OCI-M2 (cell line): ENCODE data around the gene NDUFAF8.

Experiments
- DNase-seq: peaks from one replicate; lab custom pipeline; 2025; ENCODE audit not compliant: unreplicated experiment; lab: John Stamatoyannopoulos, UW

The NDUFAF8 gene

DNA sequence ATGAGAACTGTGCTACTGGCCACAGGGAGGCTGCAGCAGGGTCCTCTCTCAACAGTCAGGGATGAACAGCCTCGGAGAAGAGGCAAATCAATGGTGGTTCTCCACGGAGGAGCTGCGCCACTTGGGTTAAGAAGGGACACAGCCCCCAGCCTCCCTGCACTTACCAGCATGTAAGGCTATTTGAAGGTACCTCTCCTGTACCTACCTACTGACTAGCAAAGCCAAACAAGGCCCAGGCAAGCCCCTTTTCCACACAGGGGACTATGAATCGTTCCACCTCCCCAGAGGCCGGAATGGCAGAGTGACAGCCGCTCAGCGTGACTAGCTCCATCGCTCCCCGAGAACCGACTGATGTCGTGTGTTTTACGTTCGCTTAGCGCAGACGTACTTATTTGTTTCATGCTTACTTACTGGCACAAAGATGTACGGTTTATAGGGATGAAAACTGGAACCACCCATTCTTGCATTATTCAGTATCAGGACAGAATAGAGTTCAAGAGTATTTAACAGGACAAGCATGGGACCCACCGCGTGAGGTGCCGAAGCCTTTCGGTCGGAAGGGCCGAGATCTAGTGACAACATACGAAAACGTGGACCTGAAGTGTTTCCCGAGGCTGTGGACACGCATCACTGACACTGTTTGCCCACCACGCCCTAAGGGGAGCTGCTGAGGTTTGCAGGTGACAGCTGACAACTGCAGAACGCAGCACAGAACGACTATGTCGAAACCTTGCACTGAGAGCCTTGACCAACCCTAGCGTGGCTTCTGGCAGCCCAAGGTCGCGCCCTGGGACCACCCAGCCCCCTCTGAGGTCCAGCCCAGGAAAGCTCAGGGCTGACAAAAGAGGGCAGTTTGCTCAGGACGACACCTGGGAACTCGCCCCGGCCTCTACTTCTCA, 1.3 kb upstream of the NDUFAF8 start:
- DNase-seq, result no peak

DNA sequence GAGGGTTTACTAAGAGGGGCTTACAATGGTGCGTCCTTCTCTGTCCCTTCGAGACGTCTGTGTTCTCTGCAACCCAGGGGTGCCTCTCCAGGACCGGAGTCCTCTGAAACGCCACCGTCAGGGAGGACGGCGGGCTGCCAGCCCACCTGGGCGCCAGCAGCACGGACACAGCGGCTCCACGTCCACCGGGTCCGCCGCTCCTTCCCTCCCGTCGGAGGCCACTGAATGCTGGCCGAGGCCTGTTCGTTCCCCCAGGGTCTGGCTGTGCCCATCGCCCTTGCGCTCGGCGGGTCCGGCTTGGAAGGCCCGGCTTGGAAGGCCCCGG, 666 bp upstream of the NDUFAF8 start:
- no peak for DNase-seq

DNA sequence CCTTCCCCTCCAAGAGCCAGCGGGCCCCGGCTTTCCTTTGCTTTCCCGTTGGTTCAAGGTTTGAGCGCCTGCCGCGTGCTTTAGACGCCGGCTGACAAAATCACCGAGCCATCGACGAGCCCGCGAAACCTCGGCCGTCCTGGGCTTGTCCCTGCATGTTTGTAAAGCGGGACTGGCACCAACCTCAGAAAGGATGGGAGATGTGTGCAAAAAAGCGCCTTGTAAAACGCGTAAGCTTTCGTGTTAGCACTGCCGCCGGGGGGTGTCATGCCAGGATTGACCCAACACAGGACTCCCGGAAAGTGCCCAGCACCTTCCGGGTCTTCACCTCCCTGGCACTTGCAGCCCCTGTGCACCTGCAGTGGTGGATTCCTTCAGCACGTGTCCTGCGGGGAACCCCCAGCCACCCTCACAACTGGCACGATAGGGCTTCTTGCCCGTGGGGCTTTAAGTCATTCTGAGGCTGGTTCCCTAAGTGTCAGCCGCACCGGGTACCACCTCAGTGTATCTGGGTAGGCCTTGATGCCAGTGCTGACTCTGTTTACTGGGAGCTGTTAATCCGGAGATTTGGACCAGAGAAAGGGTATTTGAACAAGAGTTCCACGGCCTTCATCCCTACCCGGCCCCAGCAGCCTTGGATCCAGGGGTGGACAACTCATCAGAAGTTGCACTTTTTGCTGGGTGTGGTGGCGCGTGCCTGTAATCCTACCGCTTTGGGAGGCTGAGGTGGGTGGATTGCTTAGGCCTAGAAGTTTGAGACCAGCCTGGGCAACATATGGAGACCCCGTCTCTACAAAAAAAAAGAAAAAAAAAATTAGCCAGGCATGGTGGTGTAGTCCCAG, 817 bp downstream of the NDUFAF8 start:
- no peak for DNase-seq

DNA sequence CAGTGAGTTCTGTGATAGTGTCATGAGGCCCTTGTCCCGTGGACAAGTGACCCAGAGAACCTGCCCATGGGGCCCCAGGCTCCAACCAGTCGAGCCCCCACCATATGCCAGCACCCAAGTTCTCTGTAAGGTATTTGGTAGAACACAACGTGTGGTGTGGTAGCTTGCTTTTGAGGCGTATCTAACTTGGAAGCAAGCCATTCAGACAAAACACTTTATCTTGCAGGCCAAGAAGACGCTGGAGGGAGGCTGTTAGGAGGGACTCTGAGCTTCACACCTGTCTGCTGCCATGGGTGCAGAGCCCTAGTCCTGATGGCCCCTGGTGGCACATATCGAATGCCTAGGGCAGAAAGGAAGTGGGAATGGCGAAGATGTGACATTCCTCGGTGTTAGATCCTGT, 1.6 kb downstream of the NDUFAF8 start:
- no peak for DNase-seq

DNA sequence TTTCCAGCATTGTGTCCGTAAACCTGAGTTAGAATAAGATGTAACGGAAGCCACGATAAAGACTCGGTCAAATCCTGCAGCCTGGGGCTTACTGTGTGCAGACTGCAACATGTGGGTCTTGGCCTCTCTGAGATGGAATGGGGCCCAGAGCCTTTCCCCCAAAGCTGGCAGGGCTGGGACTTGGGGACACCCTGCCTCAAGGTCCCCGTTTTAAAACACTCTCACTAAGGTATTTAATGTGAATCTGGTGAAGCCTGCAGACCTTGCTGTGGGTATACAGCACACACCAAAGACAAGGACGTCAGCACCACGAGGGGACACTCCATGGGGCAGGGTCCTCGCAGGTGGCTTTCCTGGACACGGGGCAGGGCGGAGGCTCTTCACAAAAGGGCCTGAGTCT, 2.1 kb downstream of the NDUFAF8 start:
- DNase-seq, result no peak

DNA sequence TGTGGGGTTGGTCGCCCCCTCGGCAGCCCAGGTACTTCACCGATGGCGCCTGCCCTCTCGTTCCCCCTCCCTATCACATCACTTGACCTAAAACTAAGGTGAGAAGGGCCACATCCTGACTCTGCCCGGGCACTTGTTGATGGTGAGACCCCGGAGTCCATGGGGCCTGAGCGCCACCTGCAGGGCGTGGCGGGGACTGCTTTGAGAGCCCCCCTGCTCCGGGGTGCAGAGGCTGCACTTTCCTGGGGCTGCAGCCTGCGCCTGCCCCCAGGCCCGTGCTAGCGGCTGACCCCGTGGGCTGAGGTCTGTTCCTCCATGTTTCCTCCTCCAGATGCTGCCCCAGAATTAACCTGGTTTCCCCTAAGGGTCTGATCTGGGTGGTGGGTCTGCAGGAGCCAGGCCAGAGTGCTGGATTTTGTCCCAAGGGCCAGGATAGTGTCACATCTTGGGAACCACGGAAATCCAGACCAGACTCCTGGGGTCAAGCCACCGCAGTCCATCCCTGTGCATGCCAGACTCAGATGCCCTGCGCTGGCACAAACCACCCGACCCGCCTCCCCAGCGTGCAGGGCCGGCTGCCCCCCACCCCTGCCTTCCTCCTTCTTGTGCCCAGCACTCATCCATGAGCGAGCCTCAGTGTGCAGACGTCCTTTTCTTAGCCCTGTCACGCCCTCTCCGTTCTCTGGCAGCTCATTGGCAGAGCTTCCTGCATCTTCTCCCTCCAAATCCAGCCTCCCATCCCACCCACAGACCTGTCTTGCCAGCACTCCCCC, 2.7 kb downstream of the NDUFAF8 start:
- no peak for DNase-seq

DNA sequence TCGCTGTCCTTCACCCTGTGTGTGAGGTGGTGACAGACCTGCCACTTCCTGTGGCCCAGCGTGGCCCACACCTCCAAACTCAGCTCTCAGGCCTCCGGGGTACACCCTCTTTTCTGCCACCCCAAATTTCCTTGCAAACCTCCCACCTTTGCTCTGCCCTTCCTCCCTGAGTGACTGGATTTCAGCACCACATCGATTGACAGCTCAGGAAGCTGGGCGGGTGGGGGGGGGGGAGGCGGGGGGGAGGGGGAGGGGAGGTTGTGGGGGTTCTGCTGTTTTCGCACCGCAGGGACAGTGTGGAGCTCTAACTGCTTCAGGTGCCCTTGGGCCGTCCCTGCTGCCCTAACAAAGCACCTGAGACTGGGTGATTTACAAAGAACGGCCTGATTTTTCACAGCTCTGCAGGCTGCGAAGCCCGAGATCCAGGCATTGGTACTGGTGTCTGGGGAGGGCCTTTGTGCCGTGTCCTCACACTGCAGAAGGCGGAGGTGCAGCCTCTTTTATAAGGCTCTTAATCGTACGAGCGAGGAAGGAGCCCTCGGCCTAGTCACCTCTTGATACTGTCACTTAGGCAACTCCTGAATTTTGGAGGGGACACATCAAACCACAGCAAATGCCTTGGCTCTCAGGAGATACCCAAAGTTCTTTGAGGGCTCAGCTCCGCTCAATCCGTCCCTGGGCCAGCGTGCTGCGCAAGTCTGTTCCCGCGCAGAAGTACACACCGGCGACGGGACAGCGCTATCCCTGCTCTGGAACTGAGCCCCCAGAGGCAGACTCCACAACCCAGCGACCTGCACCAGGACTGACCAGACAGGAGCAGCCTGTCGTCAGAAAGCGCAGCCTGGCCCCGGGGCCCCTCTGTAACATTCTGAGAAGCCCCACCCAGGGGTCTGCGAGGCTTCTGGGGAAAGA, 3.6 kb downstream of the NDUFAF8 start:
- DNase-seq, result no peak

DNA sequence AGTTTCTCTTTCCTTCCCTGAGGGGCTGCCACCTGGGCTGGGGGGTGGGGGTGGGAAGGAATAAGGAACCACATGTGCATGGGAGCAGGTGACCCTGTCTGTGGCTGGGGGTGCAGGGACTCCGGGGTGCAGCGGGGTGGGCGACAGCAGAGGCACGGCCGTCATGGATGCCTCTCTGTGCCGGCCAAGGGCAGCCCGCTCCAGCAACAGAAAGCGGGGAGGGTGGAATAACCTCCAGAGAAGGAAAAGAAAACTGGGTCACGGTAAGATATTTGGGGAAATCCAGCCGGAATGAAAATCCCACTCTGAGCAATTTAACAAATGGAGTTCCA, 4.2 kb downstream of the NDUFAF8 start:
- DNase-seq, result no peak

DNA sequence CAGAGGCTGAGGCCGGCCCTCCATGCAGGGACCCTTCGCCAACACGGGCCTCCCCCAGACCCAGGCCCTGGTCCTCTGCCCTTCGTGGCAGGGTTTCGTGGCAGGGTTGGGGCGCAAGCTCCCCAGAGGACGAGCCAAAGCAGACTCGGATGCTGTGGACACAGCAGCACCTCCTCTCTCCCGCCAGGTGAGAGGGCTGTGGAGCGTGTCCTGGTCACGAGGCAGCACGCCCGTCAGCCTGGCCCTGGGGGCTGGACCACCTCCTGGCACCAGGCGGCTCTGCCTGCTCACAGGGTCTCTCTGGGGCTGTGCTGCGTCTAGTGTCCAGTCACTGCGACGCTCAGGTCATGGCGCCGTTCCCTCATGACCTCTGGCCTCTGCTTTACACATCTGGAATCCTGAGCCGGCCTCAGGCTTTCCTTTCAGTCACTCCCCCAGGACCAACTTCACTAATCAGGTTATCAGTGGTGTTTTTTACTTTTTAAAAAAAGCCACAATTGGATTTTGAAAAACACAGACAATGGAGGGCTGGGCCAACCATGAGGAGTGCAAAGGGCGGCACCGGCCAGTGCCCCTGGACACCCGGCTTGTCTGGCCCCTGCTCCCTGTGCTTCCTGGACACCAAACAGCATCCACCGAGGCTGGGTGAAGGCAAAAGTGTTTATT, 5.4 kb downstream of the NDUFAF8 start:
- no peak for DNase-seq

DNA sequence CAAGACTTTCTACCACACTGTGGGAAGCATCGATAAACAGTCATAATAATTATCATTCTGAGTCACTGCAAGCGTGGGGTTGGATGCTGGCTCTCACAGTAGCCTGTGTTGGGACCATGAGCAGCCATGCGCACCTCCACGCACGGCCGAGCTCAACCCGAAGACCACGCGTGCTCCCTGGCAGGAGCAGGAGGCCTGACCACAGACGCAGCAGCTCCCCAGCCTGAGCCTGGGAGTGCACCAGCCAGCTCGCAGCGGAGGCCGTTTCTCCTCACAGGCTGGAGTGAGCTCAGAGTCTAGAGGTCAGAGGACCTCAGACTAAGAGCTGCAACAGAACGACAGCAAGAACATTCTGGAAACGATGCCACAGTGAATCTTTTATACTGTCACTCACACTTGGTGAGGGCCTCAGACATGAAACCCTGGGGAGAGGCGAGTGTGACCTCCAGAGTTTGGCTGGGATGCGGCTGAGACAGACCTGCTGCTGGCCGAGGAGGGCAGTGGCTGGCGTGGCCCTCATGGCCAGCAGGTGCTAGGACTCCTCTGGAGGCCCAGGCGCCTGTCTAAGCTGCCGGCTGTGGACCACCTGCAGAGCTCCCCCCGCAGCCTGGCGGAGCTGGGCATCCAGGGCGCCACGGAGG, 6.0 kb downstream of the NDUFAF8 start:
- no peak for DNase-seq

DNA sequence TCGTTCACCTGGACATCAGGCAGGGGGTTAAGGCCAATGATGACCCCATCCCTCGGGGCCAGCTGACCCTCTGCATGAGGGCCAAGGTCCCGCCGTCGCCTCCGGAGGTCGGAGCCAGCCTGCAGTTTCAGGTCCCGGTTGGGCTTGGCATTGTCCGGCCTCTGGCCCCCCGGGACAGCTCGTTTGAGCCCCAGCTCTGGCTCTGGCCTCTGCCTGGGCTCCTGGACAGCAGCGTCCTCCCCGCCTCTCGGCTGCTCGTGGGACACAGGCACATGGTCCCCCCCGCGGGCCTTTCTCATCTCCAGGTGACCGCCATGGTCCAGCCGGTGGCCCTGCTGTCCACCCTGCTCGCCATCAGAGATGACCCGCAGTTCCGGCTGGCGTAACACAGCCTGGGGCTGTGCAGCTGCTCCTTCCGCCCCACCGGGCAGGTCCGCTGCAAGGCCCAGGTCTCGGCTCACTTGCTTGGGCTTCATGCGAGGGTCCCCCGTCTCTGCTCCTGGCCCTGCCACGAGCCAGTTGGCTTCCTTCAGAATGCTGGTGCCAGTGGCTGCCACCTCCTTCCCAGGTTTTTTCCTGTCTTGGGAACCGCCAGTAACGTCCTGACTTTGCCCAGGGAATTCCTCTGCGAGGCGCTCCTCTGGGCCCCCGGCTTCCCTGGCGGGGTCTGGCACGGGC, 6.7 kb downstream of the NDUFAF8 start:
- DNase-seq, result no peak

DNA sequence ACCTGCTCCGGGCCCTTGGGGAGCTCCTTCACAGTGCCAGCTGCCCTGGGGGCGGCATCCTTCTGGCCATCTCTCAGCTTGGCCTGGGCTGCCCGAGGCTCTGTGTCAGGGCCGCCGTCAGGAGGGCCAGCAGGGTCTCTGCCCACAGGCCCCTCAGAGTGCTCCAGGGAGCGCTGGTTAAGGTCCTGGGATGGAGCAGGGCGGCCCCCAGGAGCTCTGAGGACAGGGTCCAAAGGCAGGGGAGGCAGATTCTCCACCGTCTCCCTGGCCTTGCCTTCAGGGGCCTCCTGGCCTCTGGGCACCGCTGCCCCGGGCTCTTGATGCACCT, 7.2 kb downstream of the NDUFAF8 start:
- DNase-seq, result no peak

DNA sequence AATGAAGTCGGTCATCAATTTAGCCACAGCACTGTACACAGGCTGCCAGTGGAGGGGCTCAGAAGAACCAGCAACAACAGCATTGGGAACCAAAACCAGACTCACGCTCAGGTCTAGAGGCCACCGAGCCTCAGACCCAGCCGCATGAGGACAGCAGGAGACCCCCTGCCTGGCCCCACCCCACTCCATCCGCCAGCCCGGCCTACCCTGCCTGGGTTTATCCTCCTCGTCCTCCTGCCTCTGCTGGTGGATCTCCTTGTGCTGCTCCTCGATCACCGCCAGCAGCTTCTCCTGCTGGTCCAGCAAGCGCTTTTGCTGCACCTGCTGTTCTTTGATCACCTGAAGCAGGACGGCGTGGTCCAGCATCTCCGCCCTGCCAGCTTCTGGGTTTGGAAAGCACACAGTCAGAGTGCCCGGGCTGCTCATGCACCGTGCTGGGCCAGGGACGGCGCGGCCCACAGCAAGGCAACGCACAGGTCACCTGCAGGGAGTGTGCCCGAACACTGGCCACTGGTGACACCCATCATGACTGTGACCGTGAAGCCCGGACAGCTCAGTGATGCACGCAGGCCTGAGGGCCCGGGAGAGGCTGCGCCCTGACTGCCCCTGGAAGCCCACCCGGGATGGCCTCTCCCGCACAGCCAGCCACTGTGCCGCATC, 7.7 kb downstream of the NDUFAF8 start:
- DNase-seq, result no peak

DNA sequence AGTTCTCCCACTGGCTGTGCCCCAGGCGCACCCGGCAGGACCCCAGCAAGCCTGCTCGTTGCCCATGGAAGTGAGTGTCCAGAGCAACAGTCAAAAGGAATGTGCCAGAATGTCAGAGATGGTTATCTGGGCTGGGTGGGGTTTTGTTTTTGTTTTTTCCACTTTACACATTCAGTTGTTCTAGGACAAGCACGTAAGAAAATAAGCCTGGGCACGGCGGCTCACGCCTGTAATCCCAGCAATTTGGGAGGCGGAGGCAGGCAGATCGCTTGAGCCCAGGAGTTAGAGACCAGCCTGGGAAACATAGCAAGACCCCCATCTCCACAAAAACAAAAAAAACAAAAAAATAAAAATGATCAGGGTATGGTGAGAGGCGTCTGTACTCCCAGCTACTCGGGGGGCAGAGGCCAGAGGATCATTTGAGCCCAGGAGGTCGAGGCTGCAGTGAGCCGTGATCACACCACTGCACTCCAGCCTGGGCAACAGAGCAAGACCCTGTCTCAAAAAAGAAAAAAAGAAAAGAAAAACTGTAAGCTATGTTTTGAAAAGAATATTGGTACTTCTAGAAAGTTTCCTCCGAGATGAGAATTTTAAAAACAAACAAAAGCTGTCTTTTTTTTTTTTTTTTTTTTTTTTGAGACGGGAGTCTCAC, 8.3 kb downstream of the NDUFAF8 start:
- no peak for DNase-seq

DNA sequence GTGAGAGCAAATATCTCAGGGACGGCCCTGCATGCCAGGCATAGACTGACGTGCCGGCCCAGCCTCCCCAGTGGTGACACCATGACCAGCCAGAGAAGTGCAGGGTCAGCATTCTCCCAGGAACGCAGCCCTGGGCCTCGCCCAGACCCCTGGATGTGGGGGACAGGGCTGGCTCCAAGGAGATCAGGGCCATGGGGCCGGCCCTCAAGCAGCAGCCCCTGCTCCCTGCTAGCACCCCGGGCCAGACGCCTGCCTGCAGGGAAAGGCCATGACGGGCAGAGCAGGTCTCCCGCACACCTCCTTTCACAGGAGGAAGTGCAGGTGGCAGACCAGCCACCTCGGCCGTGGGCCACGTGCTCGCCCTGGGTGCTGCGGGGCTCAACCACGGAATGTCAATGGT, 9.5 kb downstream of the NDUFAF8 start:
- DNase-seq, result no peak

DNA sequence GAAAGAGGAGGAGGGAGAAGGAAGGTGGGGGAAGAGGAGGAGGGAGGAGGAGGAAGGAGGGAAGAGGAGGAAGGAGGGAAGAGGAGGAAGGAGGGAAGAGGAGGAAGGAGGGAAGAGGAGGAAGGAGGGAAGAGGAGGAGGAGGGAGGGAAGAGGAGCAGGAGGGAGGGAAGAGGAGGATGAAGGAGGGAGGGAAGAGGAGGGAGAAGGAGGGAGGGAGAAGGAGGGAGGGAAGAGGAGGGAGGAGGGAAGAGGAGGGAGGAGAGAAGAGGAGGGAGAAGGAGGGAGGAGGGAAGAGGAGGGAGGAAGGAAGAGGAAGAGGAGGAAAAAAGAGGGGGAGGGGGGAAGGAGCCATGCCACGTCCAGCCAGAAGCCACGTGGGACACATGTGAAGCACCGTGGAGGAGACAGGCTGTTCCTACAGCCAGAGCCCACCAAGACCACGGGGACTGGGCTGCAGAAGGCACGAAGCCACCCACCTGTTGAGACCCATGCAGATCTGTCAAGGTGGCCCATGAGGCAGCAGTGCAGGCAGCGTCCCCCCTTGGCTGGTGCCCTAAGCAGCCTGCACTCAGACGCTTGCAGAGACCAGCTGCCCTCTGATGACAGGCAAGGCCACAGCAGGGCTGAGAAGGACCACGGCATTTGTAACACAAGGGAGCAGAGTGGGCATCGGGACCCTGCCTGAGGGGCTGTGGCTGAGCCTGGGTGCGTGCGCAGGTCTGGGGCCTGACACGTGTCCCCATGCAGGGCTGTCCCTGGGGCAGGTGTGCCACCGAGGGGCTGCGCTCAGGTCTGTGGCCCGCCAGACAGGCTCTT, 10.3 kb downstream of the NDUFAF8 start:
- no peak for DNase-seq

DNA sequence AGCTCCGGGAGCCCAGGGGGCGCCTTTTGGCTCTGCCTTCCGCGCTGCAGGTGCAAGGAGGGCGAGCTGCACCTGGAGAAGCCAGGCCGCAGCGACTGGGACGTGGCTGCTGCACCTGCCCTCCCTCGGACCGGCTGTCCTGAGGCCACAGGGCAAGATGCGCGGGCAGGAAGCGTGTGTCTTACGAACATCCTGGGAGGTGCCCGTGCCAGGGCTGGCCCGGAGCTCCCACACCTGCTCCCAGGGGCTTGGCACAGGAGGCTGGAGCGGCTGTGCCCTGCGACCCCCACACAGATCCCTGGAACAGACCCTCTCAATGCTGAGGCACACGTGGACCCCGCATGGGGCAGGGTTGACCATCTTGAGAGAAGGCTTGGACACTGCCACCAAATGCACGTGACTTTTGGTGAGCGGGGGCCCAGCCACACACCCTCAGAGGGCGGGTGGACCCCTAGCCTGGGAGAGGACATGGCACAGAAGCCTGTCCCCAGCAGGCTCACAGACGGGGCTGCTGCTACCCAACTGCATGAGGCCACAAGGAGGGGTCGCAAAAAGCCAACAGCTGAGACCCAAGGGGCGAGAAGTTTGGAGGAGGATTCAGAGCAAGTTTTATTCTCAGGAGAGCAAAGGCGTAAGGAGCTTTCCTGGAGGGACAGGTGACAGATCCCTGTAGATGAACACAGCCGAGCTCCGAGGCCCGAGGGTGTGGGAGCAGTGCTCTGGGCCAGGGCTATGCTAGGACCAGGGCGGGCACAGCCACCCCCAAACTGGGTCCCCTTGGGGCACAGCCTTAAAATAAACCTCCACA, 11.4 kb downstream of the NDUFAF8 start:
- DNase-seq, result no peak
